GM23338 (cell line): ENCODE results near the gene CDCA4.

ENCODE experiments used
- CREB1 ChIP-seq: fragments of 250-450 bp; sonication (Bioruptor Pico); IDR thresholded peaks from 2 replicates; pipeline ENCODE4 v1.5.0; 2020; ENCODE audit warnings: low read depth, mild to moderate bottlenecking, moderate library complexity
- CTCF ChIP-seq, 2 experiments: fragments of 200-600 bp in 1 of 2; sonication (generic) in 1 of 2; conservative IDR thresholded peaks; 2 replicates each; pipeline versions ENCODE4 v1.5.1 to v1.6.1; 2016 to 2017; ENCODE audit warnings: antibody characterized with exemption in 2 of 2, low read depth in 2 of 2, mild to moderate bottlenecking in 2 of 2, moderate library complexity in 1 of 2
- EZH2 ChIP-seq: fragments of 200-600 bp; sonication (generic); IDR thresholded peaks from one replicate; pipeline ENCODE4 v1.8.0; 2017; ENCODE audit warnings: antibody characterized with exemption, mild to moderate bottlenecking, low read depth; ENCODE audit not compliant: unreplicated experiment
- EZH2phosphoT487 ChIP-seq: fragments of 200-600 bp; sonication (generic); IDR thresholded peaks from one replicate; pipeline ENCODE4 v1.8.1; 2018; ENCODE audit warnings: antibody characterized with exemption; ENCODE audit not compliant: unreplicated experiment
- POLR2AphosphoS5 ChIP-seq: IDR thresholded peaks from 2 replicates; pipeline ENCODE4 v1.6.1; 2016; ENCODE audit warnings: antibody characterized with exemption, low read depth
- REST ChIP-seq: IDR thresholded peaks from one replicate; pipeline ENCODE4 v1.6.1; 2018; ENCODE audit warnings: antibody characterized with exemption; ENCODE audit not compliant: unreplicated experiment

GRCh38 chr14:105039458-105040205 lies 18.7 kb upstream of the CDCA4 start:
- TF ChIP-seq CTCF (conservative IDR thresholded peaks at IDR 0.05; ENCODE audit: low read depth in 2 of 2) (no peak), CREB1 (no peak), REST (no peak), EZH2 (no peak), POLR2AphosphoS5 (no peak), EZH2phosphoT487 (no peak)
